ENCODE measurements around the gene GABBR2.

Gene GABBR2

GRCh38 chr9:98708933-98709911 is at the start of gene GABBR2:
GABBR2 (minus strand) TSS chr9:98708935; CDS start chr9:98708737, 198 bp downstream.
- H3K36me3 Mint-ChIP-seq (ENCODE audit: low read depth), result no peaks in the 10 kb centered on the region
- H3K27me3 Mint-ChIP-seq, result peaks cover 57% of the 10 kb centered on the region
- no peak for ATAC-seq
- DNase-seq, result no peak
- H3K4me1 Mint-ChIP-seq, result no peaks in the 10 kb centered on the region
- H3K27ac Mint-ChIP-seq, result no peak within 1 kb of the TSS
- no peaks in the 10 kb centered on the region for H3K9me3 Mint-ChIP-seq
- H3K4me3 Mint-ChIP-seq, result no peak within 1 kb of the TSS

- DNase-seq (no peak), ATAC-seq (no peak)
- peaks cover 5% of the 10 kb centered on the region for H3K9me3 Mint-ChIP-seq
- H3K27me3 Mint-ChIP-seq, result no peaks in the 10 kb centered on the region
- no peaks in the 10 kb centered on the region for H3K4me1 Mint-ChIP-seq
- no peak overlapping the region for H3K27ac Mint-ChIP-seq
- H3K4me3 Mint-ChIP-seq, result no peak overlapping the region
- peaks cover 42% of the 10 kb centered on the region for H3K36me3 Mint-ChIP-seq (ENCODE audit: low read depth)
These were observed 46.4 kb upstream of the GABBR2 start for GRCh38 chr9:98755006-98755618.

GRCh38 chr9:98751210-98751609 is 42.5 kb upstream of the GABBR2 start:
- H3K27me3 Mint-ChIP-seq, result no peaks in the 10 kb centered on the region
- ATAC-seq, result no peak
- no peak overlapping the region for H3K4me3 Mint-ChIP-seq
- DNase-seq, result no peak
- H3K9me3 Mint-ChIP-seq, result no peaks in the 10 kb centered on the region
- H3K4me1 Mint-ChIP-seq, result no peaks in the 10 kb centered on the region
- no peak overlapping the region for H3K27ac Mint-ChIP-seq
- H3K36me3 Mint-ChIP-seq (ENCODE audit: low read depth), result peaks cover 43% of the 10 kb centered on the region

GRCh38 chr9:98750364-98751060 is 41.8 kb upstream of the GABBR2 start:
- no peak for DNase-seq
- Mint-ChIP-seq H3K27me3 (no peaks in the 10 kb centered on the region), H3K36me3 (ENCODE audit: low read depth) (peaks cover 38% of the 10 kb centered on the region)

GRCh38 chr9:98747476-98747875 is 38.7 kb upstream of the GABBR2 start:
- Mint-ChIP-seq H3K27ac (no peak overlapping the region), H3K27me3 (no peaks in the 10 kb centered on the region), H3K4me1 (no peaks in the 10 kb centered on the region), H3K9me3 (no peaks in the 10 kb centered on the region), H3K4me3 (no peak overlapping the region), H3K36me3 (ENCODE audit: low read depth) (peaks cover 35% of the 10 kb centered on the region)
- ATAC-seq (no peak), DNase-seq (no peak)

More at GRCh38 chr9:98750364-98751060, 41.8 kb upstream of the GABBR2 start:
- Mint-ChIP-seq H3K9me3 (no peaks in the 10 kb centered on the region), H3K4me1 (no peaks in the 10 kb centered on the region), H3K27ac (no peak overlapping the region), H3K4me3 (no peak overlapping the region)
- ATAC-seq, result no peak

GRCh38 chr9:98745470-98745869 is 36.7 kb upstream of the GABBR2 start:
- Mint-ChIP-seq H3K4me3 (no peak overlapping the region), H3K9me3 (no peaks in the 10 kb centered on the region), H3K4me1 (no peaks in the 10 kb centered on the region), H3K27ac (no peak overlapping the region), H3K27me3 (no peaks in the 10 kb centered on the region), H3K36me3 (ENCODE audit: low read depth) (peaks cover 34% of the 10 kb centered on the region)
- ATAC-seq, result no peak
- no peak for DNase-seq

- peaks cover 27% of the 10 kb centered on the region for H3K36me3 Mint-ChIP-seq (ENCODE audit: low read depth)
- H3K27me3 Mint-ChIP-seq, result no peaks in the 10 kb centered on the region
- H3K27ac Mint-ChIP-seq, result no peak overlapping the region
- ATAC-seq (no peak), DNase-seq (no peak)
- no peak overlapping the region for H3K4me3 Mint-ChIP-seq
- H3K9me3 Mint-ChIP-seq, result peaks cover 5% of the 10 kb centered on the region
- no peaks in the 10 kb centered on the region for H3K4me1 Mint-ChIP-seq
These were observed 35.3 kb upstream of the GABBR2 start for GRCh38 chr9:98743818-98744611.

GRCh38 chr9:98743329-98743728 is 34.6 kb upstream of the GABBR2 start:
- peak overlapping the region; percentile 49 for H3K27ac Mint-ChIP-seq
- peaks cover 25% of the 10 kb centered on the region for H3K36me3 Mint-ChIP-seq (ENCODE audit: low read depth)
- DNase-seq, result no peak
- no peaks in the 10 kb centered on the region for H3K27me3 Mint-ChIP-seq
- H3K4me3 Mint-ChIP-seq, result no peak overlapping the region
- H3K4me1 Mint-ChIP-seq, result no peaks in the 10 kb centered on the region
- no peak for ATAC-seq
- H3K9me3 Mint-ChIP-seq, result peaks cover 10% of the 10 kb centered on the region

- Mint-ChIP-seq H3K27me3 (no peaks in the 10 kb centered on the region), H3K4me3 (no peak overlapping the region), H3K4me1 (no peaks in the 10 kb centered on the region), H3K36me3 (ENCODE audit: low read depth) (peaks cover 29% of the 10 kb centered on the region), H3K9me3 (peaks cover 10% of the 10 kb centered on the region), H3K27ac (no peak overlapping the region)
- ATAC-seq, result no peak
- no peak for DNase-seq
These were observed 33.9 kb upstream of the GABBR2 start for GRCh38 chr9:98742325-98743280.

GRCh38 chr9:98740226-98740881 is 31.6 kb upstream of the GABBR2 start:
- Mint-ChIP-seq H3K27ac (no peak overlapping the region), H3K4me3 (no peak overlapping the region), H3K4me1 (no peaks in the 10 kb centered on the region), H3K27me3 (no peaks in the 10 kb centered on the region), H3K9me3 (peaks cover 10% of the 10 kb centered on the region), H3K36me3 (ENCODE audit: low read depth) (peaks cover 38% of the 10 kb centered on the region)
- ATAC-seq (no peak), DNase-seq (no peak)

GRCh38 chr9:98738741-98739140 is 30.0 kb upstream of the GABBR2 start:
- no peak for DNase-seq
- Mint-ChIP-seq H3K4me1 (no peaks in the 10 kb centered on the region), H3K9me3 (peaks cover 10% of the 10 kb centered on the region), H3K4me3 (no peak overlapping the region), H3K36me3 (ENCODE audit: low read depth) (peaks cover 32% of the 10 kb centered on the region), H3K27ac (no peak overlapping the region), H3K27me3 (no peaks in the 10 kb centered on the region)
- ATAC-seq, result no peak

GRCh38 chr9:98736226-98736625 is 27.5 kb upstream of the GABBR2 start:
- no peak for ATAC-seq
- no peak overlapping the region for H3K4me3 Mint-ChIP-seq
- H3K27ac Mint-ChIP-seq, result no peak overlapping the region
- no peaks in the 10 kb centered on the region for H3K27me3 Mint-ChIP-seq
- H3K4me1 Mint-ChIP-seq, result no peaks in the 10 kb centered on the region
- H3K36me3 Mint-ChIP-seq (ENCODE audit: low read depth), result peaks cover 26% of the 10 kb centered on the region
- no peak for DNase-seq
- H3K9me3 Mint-ChIP-seq, result peaks cover 10% of the 10 kb centered on the region

- H3K9me3 Mint-ChIP-seq, result no peaks in the 10 kb centered on the region
- H3K36me3 Mint-ChIP-seq (ENCODE audit: low read depth), result peaks cover 11% of the 10 kb centered on the region
- no peaks in the 10 kb centered on the region for H3K27me3 Mint-ChIP-seq
- no peak for DNase-seq
- no peak overlapping the region for H3K27ac Mint-ChIP-seq
- ATAC-seq, result no peak
- no peak overlapping the region for H3K4me3 Mint-ChIP-seq
- no peaks in the 10 kb centered on the region for H3K4me1 Mint-ChIP-seq
These were observed 24.1 kb upstream of the GABBR2 start for GRCh38 chr9:98732801-98733200.

Data from activated naive CD8-positive, alpha-beta T cell treated with anti-CD3 and anti-CD28 coated beads, Interleukin-2, amount 50 U/mL, for 24 hours (primary cell).